HG03095 (cell line): ENCODE data around the gene ATP8A2.
"Not testable (repeated sequence)": the region's sequence is repeated elsewhere in the genome, so short reads cannot be mapped to it uniquely, and the experiment has no call there.

ENCODE experiments used
- ATAC-seq: cut with Tn5 transposase; IDR thresholded peaks from one replicate; pipeline ENCODE4 v1.9.1; 2021; ENCODE audit warnings: moderate library complexity; ENCODE audit not compliant: unreplicated experiment

The ATP8A2 gene

GRCh38 chr13:25761041-25761440 lies 389.3 kb downstream of the ATP8A2 start:
- no peak for ATAC-seq

GRCh38 chr13:25762281-25762680 lies 390.5 kb downstream of the ATP8A2 start:
- no peak for ATAC-seq

GRCh38 chr13:25762795-25763377 lies 391.1 kb downstream of the ATP8A2 start:
- no peak for ATAC-seq

GRCh38 chr13:25764378-25764777 lies 392.6 kb downstream of the ATP8A2 start:
- no peak for ATAC-seq

- ATAC-seq, result no peak
Measured at GRCh38 chr13:25765266-25765665, 393.5 kb downstream of the ATP8A2 start.

GRCh38 chr13:25766576-25766975 lies 394.8 kb downstream of the ATP8A2 start:
- ATAC-seq, result no peak

- no peak for ATAC-seq
Measured at GRCh38 chr13:25766991-25767390, 395.2 kb downstream of the ATP8A2 start.

- no peak for ATAC-seq
Measured at GRCh38 chr13:25768376-25768775, 396.6 kb downstream of the ATP8A2 start.

GRCh38 chr13:25768838-25769237 lies 397.1 kb downstream of the ATP8A2 start:
- ATAC-seq, result no peak

GRCh38 chr13:25770601-25771000 lies 398.8 kb downstream of the ATP8A2 start:
- ATAC-seq, result no peak

- no peak for ATAC-seq
Measured at GRCh38 chr13:25771202-25771601, 399.4 kb downstream of the ATP8A2 start.

- ATAC-seq, result no peak
Measured at GRCh38 chr13:25771641-25772478, 400.1 kb downstream of the ATP8A2 start.

GRCh38 chr13:25772534-25772933 lies 400.8 kb downstream of the ATP8A2 start:
- ATAC-seq, result not testable (repeated sequence)

- not testable (repeated sequence) for ATAC-seq
Measured at GRCh38 chr13:25774056-25774455, 402.3 kb downstream of the ATP8A2 start.

GRCh38 chr13:25775275-25775674 lies 403.5 kb downstream of the ATP8A2 start:
- ATAC-seq, result no peak

GRCh38 chr13:25775986-25776385 lies 404.2 kb downstream of the ATP8A2 start:
- ATAC-seq, result no peak

GRCh38 chr13:25776722-25777121 lies 404.9 kb downstream of the ATP8A2 start:
- ATAC-seq, result no peak

GRCh38 chr13:25777509-25777908 lies 405.7 kb downstream of the ATP8A2 start:
- no peak for ATAC-seq

- no peak for ATAC-seq
Measured at GRCh38 chr13:25778365-25778764, 406.6 kb downstream of the ATP8A2 start.

GRCh38 chr13:25778808-25779305 lies 407.1 kb downstream of the ATP8A2 start:
- ATAC-seq, result no peak

- no peak for ATAC-seq
Measured at GRCh38 chr13:25783076-25783475, 411.3 kb downstream of the ATP8A2 start.

- no peak for ATAC-seq
Measured at GRCh38 chr13:25783601-25784024, 411.8 kb downstream of the ATP8A2 start.
